ENCODE measurements around the gene MLYCD.

The MLYCD gene

DNA sequence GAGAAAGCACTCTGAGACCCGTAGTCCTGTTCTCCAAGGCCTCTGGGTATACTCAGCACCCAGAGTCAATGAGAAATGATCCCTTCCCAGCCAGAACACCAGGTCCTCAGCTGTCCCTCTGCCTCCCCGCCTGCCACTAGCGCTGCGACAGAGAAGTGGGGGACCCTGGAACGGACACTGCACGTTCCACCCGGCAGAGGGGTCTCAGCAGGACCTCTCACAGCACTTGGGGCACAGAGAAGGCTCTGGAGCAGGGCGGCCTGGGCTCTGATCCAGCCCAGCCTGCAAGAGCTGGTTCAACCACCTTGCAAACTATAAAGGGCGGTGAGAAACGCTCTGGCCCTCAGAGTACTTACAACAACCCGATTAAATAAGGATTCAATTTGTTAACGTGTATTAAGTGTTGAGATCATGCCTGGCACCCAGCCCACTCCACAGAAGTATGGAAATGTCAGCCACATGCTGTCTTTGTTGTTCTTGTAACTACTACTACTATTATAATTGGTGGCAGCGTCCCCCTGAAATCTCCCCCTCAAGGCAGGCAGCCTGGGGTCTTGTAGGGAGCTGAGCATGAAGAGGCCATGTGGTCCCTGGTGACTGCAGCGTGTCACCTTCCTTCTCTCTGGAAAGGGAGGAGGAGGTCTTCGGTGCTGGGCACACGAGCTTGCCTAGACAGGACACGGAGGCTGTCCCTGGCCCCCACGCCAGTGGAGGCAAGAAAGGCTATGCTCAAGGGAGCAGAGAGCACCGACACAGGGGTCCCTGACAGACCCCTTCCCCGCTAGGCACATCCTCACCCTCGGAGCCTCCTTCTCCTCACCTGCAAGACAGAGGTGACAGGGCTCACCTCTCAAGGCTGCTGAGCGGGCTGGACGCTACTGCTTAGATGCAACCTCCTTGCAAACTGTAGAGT is 56.6 kb downstream of the MLYCD start:
- peak in 1 of 2 experiments; percentile 17 for DNase-seq

DNA sequence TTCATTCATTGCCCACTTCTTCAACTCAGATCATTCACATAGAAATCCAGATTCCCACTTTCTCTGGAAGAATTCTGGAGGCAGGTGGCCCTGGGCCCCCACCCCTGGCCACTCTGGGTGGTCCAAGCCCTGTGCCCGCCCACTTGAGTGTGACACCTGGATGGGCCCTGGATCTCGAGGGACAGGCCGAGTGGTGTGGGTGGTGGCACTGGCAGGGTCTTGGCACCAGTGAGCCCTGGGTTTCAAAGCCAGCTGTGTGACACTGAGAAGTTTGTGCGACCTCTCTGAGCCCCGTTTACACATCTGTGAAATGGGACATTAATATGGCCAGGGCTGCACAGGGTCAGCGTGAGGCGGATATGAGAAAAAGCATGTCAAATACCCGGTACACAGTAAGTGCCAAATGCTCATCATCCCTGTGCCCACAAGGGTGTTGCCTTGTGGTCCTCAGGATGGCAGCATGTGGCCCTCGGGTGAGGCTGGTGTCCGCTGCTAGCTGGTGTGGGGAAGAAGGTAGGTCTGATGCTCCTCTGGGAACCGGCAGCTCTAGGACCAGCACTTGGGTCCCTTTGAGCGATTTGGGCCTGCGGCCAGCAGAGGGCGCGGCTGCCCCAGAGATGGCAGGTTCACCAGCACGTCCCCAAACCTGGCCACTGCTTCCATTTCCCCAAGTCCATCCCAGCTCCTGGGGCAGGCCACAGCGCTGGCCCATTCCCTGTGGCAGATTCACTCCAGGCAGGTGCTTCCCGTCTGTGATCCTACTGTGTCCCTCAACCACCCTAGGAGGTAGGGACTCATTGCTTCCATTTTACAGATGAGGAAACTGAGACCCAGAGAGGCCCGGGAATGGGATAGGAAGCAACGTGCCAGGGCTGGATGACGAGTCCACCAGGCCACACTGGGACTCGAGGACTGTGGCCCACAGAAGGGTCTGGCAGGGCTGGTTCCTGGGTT is 57.7 kb downstream of the MLYCD start:
- TF ChIP-seq POLR2A (IDR thresholded peaks at IDR 0.05; ENCODE audit: low read length) (no peak), GATA1 (IDR thresholded peaks at IDR 0.05; ENCODE audit: low read depth, low read length) (no peak)
- peak; percentile 79 to 89 for DNase-seq

More for the DNA sequence above, 56.6 kb downstream of the MLYCD start:
- TF ChIP-seq POLR2A (IDR thresholded peaks at IDR 0.05; ENCODE audit: low read length) (no peak), GATA1 (IDR thresholded peaks at IDR 0.05; ENCODE audit: low read depth, low read length) (no peak)

GRCh38 chr16:83957296-83957855 is 58.5 kb downstream of the MLYCD start:
- no peak for DNase-seq
- TF ChIP-seq GATA1 (IDR thresholded peaks at IDR 0.05; ENCODE audit: low read depth, low read length) (no peak), POLR2A (IDR thresholded peaks at IDR 0.05; ENCODE audit: low read length) (no peak)

DNA sequence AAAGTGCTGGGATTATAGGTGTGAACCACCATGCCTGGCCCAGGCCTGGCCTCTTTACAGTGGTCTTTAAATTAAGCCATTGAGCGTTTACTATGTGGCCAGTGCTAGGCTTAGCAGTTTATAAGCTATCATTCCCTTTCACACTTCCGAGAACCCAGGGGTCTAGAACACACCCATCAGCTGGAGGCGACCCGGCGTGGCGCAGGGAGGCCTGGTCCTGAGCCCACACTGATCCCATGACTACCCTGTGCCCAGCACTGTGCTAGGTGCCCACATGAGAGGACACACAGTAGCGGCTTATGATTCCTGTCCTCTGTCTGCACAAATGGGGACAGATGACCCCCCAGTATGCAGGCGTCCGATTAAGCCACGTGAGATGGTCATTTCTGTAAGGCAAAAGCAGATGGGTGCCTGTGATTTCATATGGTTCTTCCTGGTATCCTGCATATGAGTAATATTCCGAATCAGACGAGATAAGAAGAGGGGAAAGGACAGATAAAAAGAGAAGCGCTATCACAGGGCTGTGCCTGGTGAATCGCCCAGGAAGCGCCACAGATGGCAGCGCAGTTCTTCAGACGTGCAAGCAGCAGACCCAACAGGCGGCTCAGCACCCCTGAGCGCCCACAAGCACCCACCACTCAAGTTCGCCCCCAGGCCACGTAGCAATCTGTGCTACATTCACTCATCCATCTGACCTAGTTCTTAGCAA is 59.4 kb downstream of the MLYCD start:
- TF ChIP-seq POLR2A (IDR thresholded peaks at IDR 0.05; ENCODE audit: low read length): no peak
- TF ChIP-seq GATA1 (IDR thresholded peaks at IDR 0.05; ENCODE audit: low read depth, low read length): no peak
- no peak for DNase-seq

GRCh38 chr16:83958846-83959565 is 60.1 kb downstream of the MLYCD start:
- no peak for DNase-seq
- TF ChIP-seq GATA1 (IDR thresholded peaks at IDR 0.05; ENCODE audit: low read depth, low read length) (no peak), POLR2A (IDR thresholded peaks at IDR 0.05; ENCODE audit: low read length) (no peak)

- no peak for DNase-seq
- TF ChIP-seq GATA1 (IDR thresholded peaks at IDR 0.05; ENCODE audit: low read depth, low read length) (no peak), POLR2A (IDR thresholded peaks at IDR 0.05; ENCODE audit: low read length) (no peak)
These were observed 60.9 kb downstream of the MLYCD start for GRCh38 chr16:83959656-83960434.

DNA sequence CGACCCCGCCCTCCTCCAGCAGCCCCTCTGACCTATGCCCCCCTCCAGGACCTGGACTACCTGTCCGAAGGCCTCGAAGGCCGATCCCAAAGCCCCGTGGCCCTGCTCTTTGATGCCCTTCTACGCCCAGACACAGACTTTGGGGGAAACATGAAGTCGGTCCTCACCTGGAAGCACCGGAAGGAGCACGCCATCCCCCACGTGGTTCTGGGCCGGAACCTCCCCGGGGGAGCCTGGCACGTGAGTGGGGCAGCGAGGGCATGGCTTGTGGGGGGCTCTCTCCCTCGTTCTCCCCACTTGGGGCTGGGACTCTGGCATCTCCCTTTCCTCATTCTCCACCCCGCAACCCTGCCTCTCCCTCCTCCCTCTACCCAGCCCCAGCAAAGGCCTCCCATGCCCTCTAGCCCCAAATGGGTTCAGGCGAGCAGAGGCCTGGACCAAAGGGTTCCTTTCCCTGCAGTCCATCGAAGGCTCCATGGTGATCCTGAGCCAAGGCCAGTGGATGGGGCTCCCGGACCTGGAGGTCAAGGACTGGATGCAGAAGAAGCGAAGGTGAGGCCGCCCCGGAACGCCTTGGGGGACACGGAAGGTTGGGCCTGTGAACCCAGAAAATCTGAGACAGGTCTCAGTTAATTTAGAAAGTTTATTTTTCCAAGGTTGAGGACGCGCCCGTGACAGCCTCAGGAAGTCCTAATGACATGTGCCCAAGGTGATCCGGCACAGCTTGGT is 61.8 kb downstream of the MLYCD start:
- no peak for TF ChIP-seq POLR2A (IDR thresholded peaks at IDR 0.05; ENCODE audit: low read length)

DNA sequence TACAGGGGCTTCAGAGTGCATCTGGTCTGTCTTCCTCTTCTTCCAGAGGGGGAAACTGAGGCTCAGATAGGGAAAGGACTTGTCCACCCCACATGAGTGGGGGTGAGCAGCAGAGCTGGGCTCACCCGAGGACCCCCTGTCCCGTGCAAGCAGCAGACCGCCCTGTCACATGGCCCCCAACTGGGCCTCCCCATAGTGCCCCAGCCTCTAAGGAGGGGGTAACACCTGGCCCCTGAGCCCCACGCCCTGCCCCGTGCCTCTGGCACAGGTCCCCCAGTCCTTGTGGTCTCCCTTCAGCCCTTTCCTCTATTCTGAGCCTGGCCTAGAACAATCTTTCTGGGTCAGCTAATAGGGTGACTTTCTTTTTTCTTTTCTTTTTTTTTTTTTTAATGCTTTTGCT is 62.7 kb downstream of the MLYCD start:
- TF ChIP-seq POLR2A (IDR thresholded peaks at IDR 0.05; ENCODE audit: low read length): no peak
- no peak for TF ChIP-seq GATA1 (IDR thresholded peaks at IDR 0.05; ENCODE audit: low read depth, low read length)
- DNase-seq: no peak

More for the DNA sequence above, 61.8 kb downstream of the MLYCD start:
- DNase-seq: no peak

GRCh38 chr16:83963277-83964119 is 64.6 kb downstream of the MLYCD start:
- DNase-seq: no peak
- no peak for TF ChIP-seq POLR2A (IDR thresholded peaks at IDR 0.05; ENCODE audit: low read length)

- TF ChIP-seq POLR2A (IDR thresholded peaks at IDR 0.05; ENCODE audit: low read length): no peak
- no peak for TF ChIP-seq GATA1 (IDR thresholded peaks at IDR 0.05; ENCODE audit: low read depth, low read length)
- no peak for DNase-seq
These were observed 65.9 kb downstream of the MLYCD start for GRCh38 chr16:83964684-83965443.

All from erythroblast (primary cell).